OCI-LY7 (cell line): Measurements from ENCODE around the gene SMIM24.
"Not testable (repeated sequence)": the region's sequence is repeated elsewhere in the genome, so short reads cannot be mapped to it uniquely, and the experiment has no call there.

Experiments used
- CTCF ChIP-seq: fragments of 200-600 bp; sonication (generic); conservative IDR thresholded peaks from 2 replicates; pipeline ENCODE4 v1.5.1; 2014; ENCODE audit warnings: mild to moderate bottlenecking, antibody characterized with exemption, low read length, moderate library complexity, mixed read lengths
- EZH2phosphoT487 ChIP-seq: fragments of 200-600 bp; sonication (generic); IDR thresholded peaks from 2 replicates; pipeline ENCODE4 v1.6.1; 2018; ENCODE audit warnings: low read depth, borderline replicate concordance, mild to moderate bottlenecking, mixed run types, antibody characterized with exemption, low read length, moderate library complexity, mixed read lengths

DNA sequence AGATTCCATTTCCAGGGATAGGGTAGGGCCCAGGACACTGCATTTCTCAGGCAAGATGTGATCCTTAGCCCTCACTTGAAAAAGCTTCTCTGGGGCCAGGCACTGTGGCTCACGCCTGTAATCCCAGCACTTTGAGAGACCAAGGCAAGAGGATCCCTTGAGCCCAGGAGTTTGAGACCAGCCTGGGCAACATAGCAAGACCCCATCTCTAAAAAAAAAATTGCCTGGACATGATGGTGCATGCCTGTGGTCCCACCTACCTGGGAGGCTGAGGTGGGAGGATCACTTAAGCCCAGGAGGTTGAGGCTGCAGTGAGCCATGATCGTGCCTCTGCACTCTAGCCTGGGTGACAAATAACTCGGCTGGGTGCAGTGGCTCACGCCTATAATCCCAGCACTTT lies 33.7 kb downstream of the SMIM24 start:
- not testable (repeated sequence) for TF ChIP-seq CTCF, EZH2phosphoT487
